SK-N-SH (cell line): Measurements from ENCODE around the gene CASP4. TPM values are rescaled to one million over a fixed set of nuclear protein-coding genes. Genes with fewer than 3 reads are reported as not detected.

Experiments
- CTCF ChIA-PET: fragments of 300-600, 350-600 bp; formaldehyde crosslinking; extraction: SDS; loops from one replicate; lab custom pipeline; 2021; lab: Yijun Ruan, JAX
- POLR2A ChIA-PET: fragments of 350-600 bp; sonication (Branson Sonifier 250); formaldehyde crosslinking; extraction: SDS; loops from one replicate; lab custom pipeline; 2020; ENCODE audit warnings: antibody characterized with exemption, inconsistent platforms; lab: Yijun Ruan, JAX
- DNase-seq: peaks from one replicate; pipeline ENCODE4 v3.0.0; 2012
- H2AFZ ChIP-seq: fragments of 200-600 bp; sonication (generic); 2 replicates; pipeline ENCODE4 v1.8.1; 2016; ENCODE audit warnings: antibody characterized with exemption, mild to moderate bottlenecking, low read depth
- H3F3A ChIP-seq: fragments of 200-600 bp; sonication (generic); replicated peaks from 2 replicates; pipeline ENCODE3; 2016; ENCODE audit warnings: antibody characterized with exemption, mild to moderate bottlenecking; ENCODE audit not compliant: insufficient read depth
- H3K27ac ChIP-seq, 2 experiments: fragments of 200-500 bp in 1 of 2; fragments of 200-600 bp in 1 of 2; sonication (Bioruptor generic) in 1 of 2; sonication (generic), shearing (Covaris generic) in 1 of 2; 2 replicates each; pipeline versions ENCODE4 v1.5.1 to v1.6.1; 2014 to 2016; ENCODE audit warnings: low read depth in 2 of 2, inconsistent platforms in 1 of 2, low read length in 1 of 2, mild to moderate bottlenecking in 1 of 2, mixed read lengths in 1 of 2
- H3K27me3 ChIP-seq: fragments of 200-600 bp; sonication (generic), shearing (Covaris generic); 2 replicates; pipeline ENCODE4 v1.6.1; 2016; ENCODE audit warnings: mixed run types; ENCODE audit not compliant: insufficient read depth
- H3K36me3 ChIP-seq, 2 experiments: fragments of 200-500 bp in 1 of 2; fragments of 200-600 bp in 1 of 2; sonication (Bioruptor generic) in 1 of 2; sonication (generic) in 1 of 2; replicated peaks in 1 of 2; 2 replicates each; pipeline versions ENCODE3 to v1.5.1; 2014 to 2016; ENCODE audit warnings: low read length in 1 of 2, mild to moderate bottlenecking in 1 of 2; ENCODE audit not compliant: insufficient read depth in 2 of 2, control insufficient read depth in 1 of 2
- H3K4me1 ChIP-seq, 2 experiments: fragments of 200-500 bp in 1 of 2; fragments of 200-600 bp in 1 of 2; sonication (Bioruptor generic) in 1 of 2; sonication (generic), shearing (Covaris generic) in 1 of 2; 2 replicates each; pipeline versions ENCODE4 v1.5.1 to v1.6.1; 2014 to 2016; ENCODE audit warnings: low read depth in 1 of 2, low read length in 1 of 2, mixed run types in 1 of 2; ENCODE audit not compliant: insufficient read depth in 2 of 2, control insufficient read depth in 1 of 2
- H3K4me2 ChIP-seq: fragments of 200-600 bp; sonication (generic), shearing (Covaris generic); 2 replicates; pipeline ENCODE4 v1.6.1; 2017; ENCODE audit warnings: mixed run types
- H3K4me3 ChIP-seq, 2 experiments: fragments of 200-500 bp in 1 of 2; fragments of 200-600 bp in 1 of 2; sonication (Bioruptor generic) in 1 of 2; sonication (generic), shearing (Covaris generic) in 1 of 2; 2 replicates each; pipeline versions ENCODE4 v1.5.1 to v1.8.1; 2014 to 2016; ENCODE audit warnings: low read depth in 2 of 2, inconsistent platforms in 1 of 2, low read length in 1 of 2, mild to moderate bottlenecking in 1 of 2, mixed read lengths in 1 of 2, moderate library complexity in 1 of 2
- H3K79me2 ChIP-seq: fragments of 200-600 bp; sonication (generic); 2 replicates; pipeline ENCODE4 v1.8.1; 2017; ENCODE audit warnings: mild to moderate bottlenecking; ENCODE audit not compliant: insufficient read depth
- H3K9ac ChIP-seq: fragments of 200-600 bp; sonication (generic); 2 replicates; pipeline ENCODE4 v1.6.1; 2017; ENCODE audit warnings: mixed run types
- H3K9me2 ChIP-seq: fragments of 200-600 bp; sonication (generic); 2 replicates; pipeline ENCODE4 v1.6.1; 2017; ENCODE audit warnings: mixed run types
- H3K9me3 ChIP-seq: fragments of 200-600 bp; sonication (generic); 2 replicates; pipeline ENCODE4 v1.6.1; 2017; ENCODE audit warnings: mixed run types, mild to moderate bottlenecking, moderate library complexity
- H4K20me1 ChIP-seq: fragments of 200-600 bp; sonication (generic); 2 replicates; pipeline ENCODE4 v1.6.1; 2017; ENCODE audit warnings: mild to moderate bottlenecking, mixed run types; ENCODE audit not compliant: insufficient read depth
- ELF1 ChIP-seq: IDR thresholded peaks from 2 replicates; pipeline ENCODE4 v1.4.0; 2012
- EP300 ChIP-seq, 2 experiments: IDR thresholded peaks; 2 replicates each; pipeline versions ENCODE4 v1.4.0 to v1.6.1; 2012; ENCODE audit warnings: borderline replicate concordance in 1 of 2, low read depth in 1 of 2, low read length in 1 of 2
- FOSL2 ChIP-seq: IDR thresholded peaks from 2 replicates; pipeline ENCODE4 v1.4.0; 2012; ENCODE audit warnings: low read depth, mild to moderate bottlenecking, moderate library complexity, borderline replicate concordance
- FOXM1 ChIP-seq: IDR thresholded peaks from 2 replicates; pipeline ENCODE4 v1.4.0; 2012; ENCODE audit warnings: low read depth, mild to moderate bottlenecking
- GABPA ChIP-seq: IDR thresholded peaks from 2 replicates; pipeline ENCODE4 v1.4.0; 2012; ENCODE audit warnings: low read depth, mild to moderate bottlenecking
- IRF3 ChIP-seq: fragments of 150-350 bp; IDR thresholded peaks from 2 replicates; pipeline ENCODE4 v1.6.1; 2016; ENCODE audit warnings: mild to moderate bottlenecking, low read depth, low read length
- JUND ChIP-seq: IDR thresholded peaks from 2 replicates; pipeline ENCODE4 v1.4.0; 2012
- MAX ChIP-seq: IDR thresholded peaks from 2 replicates; pipeline ENCODE4 v1.4.0; 2012; ENCODE audit warnings: low read depth
- MXI1 ChIP-seq: IDR thresholded peaks from 2 replicates; pipeline ENCODE4 v1.6.1; 2012; ENCODE audit warnings: mild to moderate bottlenecking, low read depth, low read length, improper control_type of control experiment
- NRF1 ChIP-seq: IDR thresholded peaks from 2 replicates; pipeline ENCODE4 v1.6.1; 2012; ENCODE audit warnings: low read depth, mild to moderate bottlenecking, low read length
- POLR2AphosphoS5 ChIP-seq: IDR thresholded peaks from 2 replicates; pipeline ENCODE4 v1.6.1; 2012; ENCODE audit warnings: low read depth, low read length
- RAD21 ChIP-seq: IDR thresholded peaks from 2 replicates; pipeline ENCODE4 v1.6.1; 2012; ENCODE audit warnings: mild to moderate bottlenecking, low read length
- RCOR1 ChIP-seq: fragments of 150-350 bp; IDR thresholded peaks from 2 replicates; pipeline ENCODE4 v1.6.1; 2017; ENCODE audit warnings: antibody characterized with exemption, low read length
- REST ChIP-seq: IDR thresholded peaks from 2 replicates; pipeline ENCODE4 v1.6.1; 2012; ENCODE audit warnings: mild to moderate bottlenecking, low read depth, low read length, moderate library complexity
- RXRA ChIP-seq: IDR thresholded peaks from 2 replicates; pipeline ENCODE4 v1.4.0; 2012; ENCODE audit warnings: low read depth, mild to moderate bottlenecking, borderline replicate concordance
- SIN3A ChIP-seq: IDR thresholded peaks from 2 replicates; pipeline ENCODE4 v1.6.1; 2012; ENCODE audit warnings: low read depth, mild to moderate bottlenecking, low read length, moderate library complexity, borderline replicate concordance
- TEAD4 ChIP-seq: IDR thresholded peaks from 2 replicates; pipeline ENCODE4 v1.4.0; 2012; ENCODE audit warnings: mild to moderate bottlenecking, borderline replicate concordance; ENCODE audit not compliant: insufficient read depth
- USF2 ChIP-seq: fragments of 150-350 bp; IDR thresholded peaks from 2 replicates; pipeline ENCODE4 v1.6.1; 2017; ENCODE audit warnings: antibody characterized with exemption, low read length, low read depth, borderline replicate concordance
- ZBTB33 ChIP-seq: IDR thresholded peaks from 2 replicates; pipeline ENCODE4 v1.4.0; 2012; ENCODE audit warnings: low read depth, borderline replicate concordance
- WGBS: methylation state at CpG from one replicate; pipeline ENCODE4 v1.1.6; 2017; ENCODE audit warnings: low lambda C conversion rate; 5-methylcytosine and 5-hydroxymethylcytosine counted together
- polyA plus RNA-seq, 3 experiments: library from polyadenylated mRNA; depleted of rRNA; stranded (reverse); fragments of >200 nt; gene quantifications; 2 replicates each; pipeline ENCODE4 v1.2.3, GENCODE V29; 2012

The CASP4 gene
- polyA plus RNA-seq, 1 of the 3 experiments (the other 2 are of a cell fraction), result 9.1 TPM

- no peaks in the 10 kb centered on the region for H4K20me1 ChIP-seq
- no peaks in the 10 kb centered on the region for H3K9me2 ChIP-seq
- no peaks in the 10 kb centered on the region for H3K4me1 ChIP-seq
- no peak for DNase-seq
- H3K4me3 ChIP-seq, result no peak overlapping the region
- H3K9me3 ChIP-seq, result no peaks in the 10 kb centered on the region
- H3K9ac ChIP-seq, result no peak overlapping the region
- H2AFZ ChIP-seq, result no peak overlapping the region
- no peaks in the 10 kb centered on the region for H3K79me2 ChIP-seq
- H3K27me3 ChIP-seq, result no peaks in the 10 kb centered on the region
- CTCF ChIA-PET, result no interaction called here
- POLR2A ChIA-PET, result no interaction called here
- H3F3A ChIP-seq, result no peaks in the 10 kb centered on the region
- no peaks in the 10 kb centered on the region for H3K36me3 ChIP-seq
- 50% methylated on average over 3 of the region's 3 CpGs for WGBS
- H3K27ac ChIP-seq, result no peak overlapping the region
- TF ChIP-seq FOXM1 (no peak), RCOR1 (no peak), TEAD4 (no peak), RXRA (no peak), RAD21 (no peak), GABPA (no peak), FOSL2 (no peak), JUND (no peak), ELF1 (no peak), EP300 (IDR thresholded peaks at IDR 0.05; ENCODE audit: borderline replicate concordance in 1 of 2, low read depth in 1 of 2, low read length in 1 of 2) (no peak), NRF1 (no peak), IRF3 (no peak), POLR2AphosphoS5 (no peak), MXI1 (no peak), USF2 (no peak), ZBTB33 (no peak), SIN3A (no peak), REST (no peak), MAX (no peak)
- H3K4me2 ChIP-seq, result no peak overlapping the region
Measured at GRCh38 chr11:104908186-104908531, 60.2 kb downstream of the CASP4 start.
